Measurements from ENCODE around the gene SFMBT2. TPM values are rescaled to one million over a fixed set of nuclear protein-coding genes. Genes with fewer than 3 reads are reported as not detected.

The SFMBT2 gene
- total and polyA plus RNA-seq, 2 of the 13 experiments (the other 11 are each of a cell fraction or from before 2014, with no cell fraction given): 0.01 to 0.02 TPM

DNA sequence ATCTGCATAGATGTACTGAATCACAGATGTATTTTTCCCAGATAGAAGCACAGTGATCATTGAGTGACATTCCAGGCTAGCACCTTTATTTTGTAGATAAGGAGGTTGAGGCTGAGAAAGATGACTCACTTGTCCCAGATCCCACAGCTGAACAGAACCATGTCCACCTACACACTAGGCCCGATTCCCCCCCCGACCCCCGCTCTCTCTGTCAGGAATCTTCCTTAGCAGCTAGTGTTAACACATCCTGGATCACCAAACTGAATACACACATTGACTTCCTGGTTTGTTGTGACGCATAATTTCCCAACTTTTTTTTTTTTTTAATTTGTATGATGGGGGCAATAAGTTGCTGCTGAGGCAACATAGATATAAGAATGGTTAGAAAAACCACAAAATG lies 5.2 kb downstream of the SFMBT2 start:
- DNase-seq (ENCODE audit: low spot score) (no peak), ATAC-seq (no peak), FAIRE-seq (no peak)
- no TSS peak for BruUV-seq (replicated peaks)
- WGBS (ENCODE audit: low lambda C conversion rate): 30% methylated on average over 3 of the region's 4 CpGs
- CTCF ChIA-PET (ENCODE audit: low intra/inter-chr PET ratio, low total read pairs): no interaction called here
- Histone ChIP-seq H2AFZ (ENCODE audit: low read length) (no peak overlapping the region), H3K4me3 (replicated peaks in 1 of 3; ENCODE audit: insufficient read depth in 1 of 3, low read depth in 2 of 3, low read length in 3 of 3) (no peak overlapping the region), H3K9ac (ENCODE audit: insufficient read depth, low read depth, low read length) (no peak overlapping the region), H3K79me2 (ENCODE audit: insufficient read depth, low read length) (no peaks in the 10 kb centered on the region), H3K9me3 (ENCODE audit: low read length) (no peaks in the 10 kb centered on the region), H3K4me1 (ENCODE audit: insufficient read depth, low read length) (no peaks in the 10 kb centered on the region), H3K27me3 (ENCODE audit: control insufficient read depth in 1 of 2, insufficient read depth in 2 of 2, low read length in 2 of 2) (peaks cover 3 to 21% of the 10 kb centered on the region in 2 experiments; a peak in 4 of 5 replicates), H4K20me1 (ENCODE audit: insufficient read depth, low read length) (no peaks in the 10 kb centered on the region), H3K36me3 (replicated peaks in 1 of 2; ENCODE audit: control insufficient read depth in 1 of 2, insufficient read depth in 2 of 2, low read length in 2 of 2) (no peaks in the 10 kb centered on the region), H3K27ac (ENCODE audit: extremely low read length, insufficient read depth, low read length) (no peak overlapping the region), H3K4me2 (ENCODE audit: low read depth, low read length) (no peak overlapping the region)
- in situ Hi-C loops (cut with HindIII; ENCODE audit: extremely low pct_ligation_motif_present, low pct_unique_long_range_greater_than_20kb): no loop called here
- POLR2A ChIA-PET: no interaction called here
- TF ChIP-seq MEF2D (CRISPR knock-in tag; IDR thresholded peaks at IDR 0.05) (no peak), ZNF484 (CRISPR knock-in tag; IDR thresholded peaks at IDR 0.05; ENCODE audit: borderline replicate concordance, low read depth) (no peak), ZNF260 (CRISPR knock-in tag; IDR thresholded peaks at IDR 0.05; ENCODE audit: borderline replicate concordance, low read depth) (no peak), KLF9 (CRISPR knock-in tag; IDR thresholded peaks at IDR 0.05; ENCODE audit: low read depth) (no peak), ZNF775 (CRISPR knock-in tag; IDR thresholded peaks at IDR 0.05; ENCODE audit: borderline replicate concordance) (no peak), SIX4 (CRISPR knock-in tag; IDR thresholded peaks at IDR 0.05) (no peak), ATF7 (IDR thresholded peaks at IDR 0.05) (no peak), ATF7 (CRISPR knock-in tag; IDR thresholded peaks at IDR 0.05) (no peak), GATA4 (IDR thresholded peaks at IDR 0.05; ENCODE audit: borderline replicate concordance, low read depth) (no peak), ONECUT2 (CRISPR knock-in tag; IDR thresholded peaks at IDR 0.05) (no peak), ZNF432 (CRISPR knock-in tag; IDR thresholded peaks at IDR 0.05; ENCODE audit: borderline replicate concordance) (no peak), REXO4 (CRISPR knock-in tag; IDR thresholded peaks at IDR 0.05; ENCODE audit: borderline replicate concordance) (no peak), ZNF772 (CRISPR knock-in tag; IDR thresholded peaks at IDR 0.05) (no peak), HOXA3 (CRISPR knock-in tag; IDR thresholded peaks at IDR 0.05) (no peak), NFIB (CRISPR knock-in tag; IDR thresholded peaks at IDR 0.05; ENCODE audit: borderline replicate concordance) (no peak)
- TF ChIP-seq, protein P1, sequence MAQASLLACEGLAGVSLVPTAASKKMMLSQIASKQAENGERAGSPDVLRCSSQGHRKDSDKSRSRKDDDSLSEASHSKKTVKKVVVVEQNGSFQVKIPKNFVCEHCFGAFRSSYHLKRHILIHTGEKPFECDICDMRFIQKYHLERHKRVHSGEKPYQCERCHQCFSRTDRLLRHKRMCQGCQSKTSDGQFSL (CRISPR knock-in tag; IDR thresholded peaks at IDR 0.05): no peak
- TF ChIP-seq, protein P2, sequence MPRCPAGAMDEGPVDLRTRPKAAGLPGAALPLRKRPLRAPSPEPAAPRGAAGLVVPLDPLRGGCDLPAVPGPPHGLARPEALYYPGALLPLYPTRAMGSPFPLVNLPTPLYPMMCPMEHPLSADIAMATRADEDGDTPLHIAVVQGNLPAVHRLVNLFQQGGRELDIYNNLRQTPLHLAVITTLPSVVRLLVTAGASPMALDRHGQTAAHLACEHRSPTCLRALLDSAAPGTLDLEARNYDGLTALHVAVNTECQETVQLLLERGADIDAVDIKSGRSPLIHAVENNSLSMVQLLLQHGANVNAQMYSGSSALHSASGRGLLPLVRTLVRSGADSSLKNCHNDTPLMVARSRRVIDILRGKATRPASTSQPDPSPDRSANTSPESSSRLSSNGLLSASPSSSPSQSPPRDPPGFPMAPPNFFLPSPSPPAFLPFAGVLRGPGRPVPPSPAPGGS (CRISPR knock-in tag; IDR thresholded peaks at IDR 0.05): no peak
- intact Hi-C loops (cut with micrococcal nuclease; ENCODE audit: unreplicated experiment): no loop called here

Data from HepG2 (cell line).